Stomach (tissue), 9 donors: ENCODE data around the gene SH3BGRL. TPM values are rescaled to one million over a fixed set of nuclear protein-coding genes. Genes with fewer than 3 reads are reported as not detected.
"Not testable (repeated sequence)": the region's sequence is repeated elsewhere in the genome, so short reads cannot be mapped to it uniquely, and the experiment has no call there.

Experiments used
- DNase-seq, 2 donors: peaks; one replicate each; pipeline versions ENCODE4 v3.0.0 to v3.0.0-alpha.2; 2013 to 2019
- H3K27ac ChIP-seq, 5 donors: fragments of 200-600 bp in 4 of 5; sonication (generic) in 4 of 5; one replicate each; pipeline ENCODE4 v1.5.1; 2013 to 2019; ENCODE audit warnings: mild to moderate bottlenecking in 1 of 5, moderate library complexity in 1 of 5
- H3K27me3 ChIP-seq, 3 donors: fragments of 200-600 bp; sonication (generic); one replicate each; pipeline ENCODE4 v1.5.1; 2017 to 2019; ENCODE audit warnings: mixed run types in 1 of 3
- H3K36me3 ChIP-seq, 4 donors: fragments of 200-600 bp; sonication (generic); 1 replicate in 3 of 4; 2 replicates in 1 of 4; pipeline ENCODE4 v1.5.1; 2016 to 2019
- H3K4me1 ChIP-seq, 4 donors: fragments of 200-600 bp; sonication (generic); one replicate each; pipeline ENCODE4 v1.5.1; 2016 to 2019
- H3K4me3 ChIP-seq, 4 donors: fragments of 200-600 bp; sonication (generic) in 3 of 4; one replicate each; pipeline ENCODE4 v1.5.1; 2016 to 2019; ENCODE audit warnings: mild to moderate bottlenecking in 1 of 4
- H3K9me3 ChIP-seq, 4 donors: fragments of 200-600 bp; sonication (generic); one replicate each; pipeline ENCODE4 v1.5.1; 2016 to 2019
- EP300 ChIP-seq: sonication (generic); formaldehyde crosslinking; IDR thresholded peaks from one replicate; pipeline ENCODE4 v1.6.1; 2017; ENCODE audit warnings: antibody characterized with exemption
- POLR2A ChIP-seq, 4 donors: fragments of 450-650 bp; IDR thresholded peaks; one replicate each; pipeline ENCODE4 v1.6.1; 2016; ENCODE audit warnings: antibody characterized with exemption in 4 of 4, control low read depth in 2 of 4, mild to moderate bottlenecking in 1 of 4, moderate library complexity in 1 of 4
- POLR2AphosphoS5 ChIP-seq, 3 donors: sonication (generic); formaldehyde crosslinking; IDR thresholded peaks; one replicate each; pipeline ENCODE4 v1.6.1; 2016; ENCODE audit warnings: antibody characterized with exemption in 3 of 3
- WGBS, 5 donors: extraction: QIAGEN DNeasy Blood & Tissue Kit in 3 of 5; methylation state at CpG; one replicate each; pipeline versions ENCODE4 v1.1.5 to v1.1.7; 2013 to 2018; 5-methylcytosine and 5-hydroxymethylcytosine counted together
- intact Hi-C: fragments of 100-400 bp; cut with DNase I; formaldehyde crosslinking; loops from one replicate; pipeline ENCODE4 v1.15.1; 2023; ENCODE audit warnings: low total_unique reads
- polyA plus RNA-seq, 3 donors: library from polyadenylated mRNA; stranded (reverse); fragments of 200-250 nt; gene quantifications; one replicate each; pipeline ENCODE4 v1.2.3, GENCODE V29; 2013
- total RNA-seq, 5 donors: library from RNA; depleted of rRNA; stranded (reverse); fragments of >200 nt; gene quantifications; one replicate each; pipeline versions ENCODE4 v1.1.0 to v1.2.3, GENCODE V29; 2014 to 2016
- TF ChIP-seq, protein P1 (sequence below), 7 experiments: fragments of 450-650 bp in 4 of 7; fragments of 200-600 bp in 3 of 7; sonication (generic) in 3 of 7; IDR thresholded peaks; one replicate each; pipeline ENCODE4 v1.5.1; 2016 to 2019; ENCODE audit warnings: antibody characterized with exemption in 7 of 7, control low read depth in 2 of 7, mild to moderate bottlenecking in 1 of 7
- donor health status: healthy with polysubstance abuse.
- donor health status: Bipolar disorder and iron deficiency.
- donor health status: healthy.

The SH3BGRL gene
- total and polyA plus RNA-seq, 8 donors, result 37.1 to 379 (median 110) TPM

DNA sequence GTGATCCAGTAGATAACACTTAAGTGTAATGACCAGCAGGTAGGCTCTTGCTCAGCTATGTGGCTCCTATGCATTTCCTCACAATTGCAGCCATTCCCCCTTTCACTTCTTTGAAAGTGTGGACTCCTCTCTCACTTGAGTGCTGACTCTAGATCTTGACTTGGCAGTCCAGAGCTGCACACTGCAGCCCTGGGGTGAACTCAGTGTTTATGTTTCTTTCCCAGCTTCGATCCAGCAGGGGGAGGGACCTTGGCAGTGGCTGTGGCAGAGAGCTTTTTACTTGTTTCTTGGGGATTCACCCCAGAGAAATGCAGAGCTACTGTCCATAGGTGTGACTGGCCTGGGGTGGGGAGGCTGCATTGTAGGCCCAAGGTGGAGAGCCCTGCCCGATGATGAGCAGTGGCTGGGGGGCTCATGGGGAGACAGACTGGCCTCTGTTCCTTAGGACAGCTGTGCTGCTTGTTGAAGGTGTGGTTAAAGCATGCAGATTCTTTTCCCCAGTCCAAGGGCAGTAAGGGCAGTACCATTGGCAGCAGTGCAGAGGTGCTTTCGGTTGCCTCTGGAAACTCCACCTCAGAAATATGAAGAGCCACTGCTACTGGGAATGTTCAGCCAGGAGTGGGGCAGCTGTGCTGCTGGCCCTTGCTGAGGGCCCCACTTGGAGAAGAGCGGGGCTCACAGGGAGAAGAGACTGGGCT, 134.7 kb downstream of the SH3BGRL start:
- 28 to 77% (median 64%) methylated on average over 2 to 4 of the region's 4 CpGs for WGBS, 5 donors
- H3K4me3 ChIP-seq, result no peak overlapping the region

DNA sequence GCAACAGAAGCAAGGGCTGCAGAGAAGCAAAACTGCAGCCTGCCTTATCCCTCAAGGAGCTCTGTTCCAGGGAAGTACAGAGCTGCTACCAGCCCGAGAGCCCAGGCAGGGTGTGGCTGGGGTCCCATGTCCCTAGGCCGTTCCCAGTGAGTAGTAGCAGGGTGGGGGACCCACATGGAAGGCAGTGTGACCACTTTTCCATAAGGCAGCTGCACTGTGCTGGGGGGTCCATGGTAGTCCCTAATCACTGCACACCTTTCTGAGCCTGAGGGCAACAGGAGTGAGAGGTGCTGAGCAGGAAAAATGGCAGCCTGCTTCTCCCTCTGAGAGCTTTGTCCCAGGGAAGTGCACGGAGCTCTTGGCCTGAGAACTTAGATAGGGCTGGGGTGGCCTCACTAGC, 135.9 kb downstream of the SH3BGRL start:
- Histone ChIP-seq H3K9me3 (peaks cover 0 to 5% (median 0%) of the 10 kb centered on the region in 4 donors), H3K4me1 (peaks cover 0 to 7% (median 0%) of the 10 kb centered on the region in 4 donors), H3K36me3 (no peaks in the 10 kb centered on the region), H3K27me3 (no peaks in the 10 kb centered on the region), H3K27ac (no peak overlapping the region), H3K4me3 (no peak overlapping the region)
- 77 to 100% (median 91%) methylated on average over 2 to 3 of the region's 3 CpGs for WGBS, 5 donors
- no peak for DNase-seq
- intact Hi-C loops, result no loop called here
- TF ChIP-seq POLR2A (IDR thresholded peaks at IDR 0.05), result no peak
- no peak for TF ChIP-seq POLR2AphosphoS5 (IDR thresholded peaks at IDR 0.05)
- TF ChIP-seq EP300, result no peak
- TF ChIP-seq, protein P1, sequence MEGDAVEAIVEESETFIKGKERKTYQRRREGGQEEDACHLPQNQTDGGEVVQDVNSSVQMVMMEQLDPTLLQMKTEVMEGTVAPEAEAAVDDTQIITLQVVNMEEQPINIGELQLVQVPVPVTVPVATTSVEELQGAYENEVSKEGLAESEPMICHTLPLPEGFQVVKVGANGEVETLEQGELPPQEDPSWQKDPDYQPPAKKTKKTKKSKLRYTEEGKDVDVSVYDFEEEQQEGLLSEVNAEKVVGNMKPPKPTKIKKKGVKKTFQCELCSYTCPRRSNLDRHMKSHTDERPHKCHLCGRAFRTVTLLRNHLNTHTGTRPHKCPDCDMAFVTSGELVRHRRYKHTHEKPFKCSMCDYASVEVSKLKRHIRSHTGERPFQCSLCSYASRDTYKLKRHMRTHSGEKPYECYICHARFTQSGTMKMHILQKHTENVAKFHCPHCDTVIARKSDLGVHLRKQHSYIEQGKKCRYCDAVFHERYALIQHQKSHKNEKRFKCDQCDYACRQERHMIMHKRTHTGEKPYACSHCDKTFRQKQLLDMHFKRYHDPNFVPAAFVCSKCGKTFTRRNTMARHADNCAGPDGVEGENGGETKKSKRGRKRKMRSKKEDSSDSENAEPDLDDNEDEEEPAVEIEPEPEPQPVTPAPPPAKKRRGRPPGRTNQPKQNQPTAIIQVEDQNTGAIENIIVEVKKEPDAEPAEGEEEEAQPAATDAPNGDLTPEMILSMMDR (IDR thresholded peaks at IDR 0.05), result no peak

More for the DNA sequence above, 134.7 kb downstream of the SH3BGRL start:
- TF ChIP-seq EP300 (no peak), POLR2AphosphoS5 (IDR thresholded peaks at IDR 0.05) (no peak), POLR2A (IDR thresholded peaks at IDR 0.05) (no peak)
- TF ChIP-seq, protein P1 (IDR thresholded peaks at IDR 0.05), result no peak
- no peak overlapping the region for H3K27ac ChIP-seq
- no peaks in the 10 kb centered on the region for H3K36me3 ChIP-seq
- no peak for DNase-seq
- peaks cover 0 to 7% (median 0%) of the 10 kb centered on the region in 4 donors for H3K4me1 ChIP-seq
- peaks cover 0 to 5% (median 0%) of the 10 kb centered on the region in 4 donors for H3K9me3 ChIP-seq
- no peaks in the 10 kb centered on the region for H3K27me3 ChIP-seq
- intact Hi-C loops, result no loop called here

DNA sequence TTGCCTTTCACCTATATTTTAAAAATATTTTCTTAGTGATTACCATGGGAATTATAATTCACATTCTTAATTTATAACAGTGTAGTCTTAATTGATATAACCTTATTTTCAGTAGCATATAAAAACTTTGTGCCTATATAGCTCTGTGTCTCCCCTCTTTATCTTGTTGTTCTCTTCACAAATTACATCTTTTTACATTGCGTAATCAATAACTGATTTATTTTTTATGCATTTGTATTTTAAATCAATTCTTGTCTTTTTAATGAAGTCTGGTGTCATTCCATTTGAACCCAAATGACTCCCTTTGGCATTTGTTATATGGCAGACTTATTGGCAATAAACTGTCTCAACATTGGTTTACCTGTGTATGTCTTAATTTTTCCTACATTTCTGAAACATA, 137.0 kb downstream of the SH3BGRL start:
- Histone ChIP-seq H3K9me3 (peaks cover 0 to 5% (median 0%) of the 10 kb centered on the region in 4 donors), H3K36me3 (no peaks in the 10 kb centered on the region), H3K27ac (no peak overlapping the region), H3K27me3 (no peaks in the 10 kb centered on the region), H3K4me3 (no peak overlapping the region), H3K4me1 (peaks cover 0 to 7% (median 0%) of the 10 kb centered on the region in 4 donors)
- WGBS, 5 donors, result 89 to 100% (median 94%) methylated on average over 1 of the region's 1 CpG
- TF ChIP-seq, protein P1 (IDR thresholded peaks at IDR 0.05), result no peak
- no peak for TF ChIP-seq POLR2A (IDR thresholded peaks at IDR 0.05)
- TF ChIP-seq EP300, result no peak
- no peak for TF ChIP-seq POLR2AphosphoS5 (IDR thresholded peaks at IDR 0.05)
- intact Hi-C loops, result no loop called here
- no peak for DNase-seq

DNA sequence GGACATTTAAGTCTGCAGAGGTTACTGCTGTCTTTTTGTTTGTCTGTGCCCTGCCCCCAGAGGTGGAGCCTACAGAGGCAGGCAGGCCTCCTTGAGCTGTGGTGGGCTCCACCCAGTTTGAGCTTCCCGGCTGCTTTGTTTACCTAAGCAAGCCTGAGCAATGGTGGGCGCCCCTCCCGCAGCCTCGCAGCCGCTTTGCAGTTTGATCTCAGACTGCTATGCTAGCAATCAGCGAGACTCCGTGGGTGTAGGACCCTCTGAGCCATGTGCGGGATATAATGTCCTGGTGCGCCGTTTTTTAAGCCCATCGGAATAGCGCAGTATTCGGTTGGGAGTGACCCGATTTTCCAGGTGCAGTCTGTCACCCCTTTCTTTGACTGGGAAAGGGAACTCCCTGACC, 143.4 kb downstream of the SH3BGRL start:
- intact Hi-C loops, H3K27me3 ChIP-seq, H3K27ac ChIP-seq, H3K9me3 ChIP-seq, H3K36me3 ChIP-seq, H3K4me1 ChIP-seq, DNase-seq, H3K4me3 ChIP-seq: not testable (repeated sequence)
- WGBS, 5 donors, result 85 to 99% (median 89%) methylated on average over 8 to 14 of the region's 14 CpGs

Other genes starting within 250 kb of the SH3BGRL start
- gene HMGN5, start 189 bp upstream of the SH3BGRL start, total RNA-seq, result 10 to 100 TPM in 1 of 5 donors, 1 to 10 TPM in 3, not detected in 1; 1.2 to 15.8 (median 2.6) TPM
- 10 to 100 TPM; 10.7 to 36.2 (median 21.0) TPM for gene HMGN5, start 189 bp upstream of the SH3BGRL start, polyA plus RNA-seq